ENCODE data around the gene NDFIP1.

NDFIP1 gene

DNA sequence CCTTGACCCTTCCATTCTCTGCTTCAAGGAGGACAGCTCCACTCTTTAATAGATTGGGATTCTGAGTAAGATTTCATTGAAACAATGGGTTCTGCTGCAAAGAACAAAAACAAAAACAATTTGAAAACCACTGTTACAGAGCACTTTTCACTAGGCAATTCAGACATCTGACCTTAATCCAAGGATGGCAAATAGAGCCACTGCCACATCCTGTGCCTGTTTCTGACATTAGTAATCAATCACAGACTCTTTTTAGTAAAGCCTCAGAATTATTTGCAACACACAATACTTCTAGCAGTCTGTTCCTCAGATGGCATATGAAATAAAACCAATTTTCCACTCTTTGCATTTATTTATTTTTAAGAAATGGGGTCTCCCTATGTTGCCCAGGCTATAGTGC lies 37.8 kb upstream of the NDFIP1 start:
- TF ChIP-seq, protein P1, sequence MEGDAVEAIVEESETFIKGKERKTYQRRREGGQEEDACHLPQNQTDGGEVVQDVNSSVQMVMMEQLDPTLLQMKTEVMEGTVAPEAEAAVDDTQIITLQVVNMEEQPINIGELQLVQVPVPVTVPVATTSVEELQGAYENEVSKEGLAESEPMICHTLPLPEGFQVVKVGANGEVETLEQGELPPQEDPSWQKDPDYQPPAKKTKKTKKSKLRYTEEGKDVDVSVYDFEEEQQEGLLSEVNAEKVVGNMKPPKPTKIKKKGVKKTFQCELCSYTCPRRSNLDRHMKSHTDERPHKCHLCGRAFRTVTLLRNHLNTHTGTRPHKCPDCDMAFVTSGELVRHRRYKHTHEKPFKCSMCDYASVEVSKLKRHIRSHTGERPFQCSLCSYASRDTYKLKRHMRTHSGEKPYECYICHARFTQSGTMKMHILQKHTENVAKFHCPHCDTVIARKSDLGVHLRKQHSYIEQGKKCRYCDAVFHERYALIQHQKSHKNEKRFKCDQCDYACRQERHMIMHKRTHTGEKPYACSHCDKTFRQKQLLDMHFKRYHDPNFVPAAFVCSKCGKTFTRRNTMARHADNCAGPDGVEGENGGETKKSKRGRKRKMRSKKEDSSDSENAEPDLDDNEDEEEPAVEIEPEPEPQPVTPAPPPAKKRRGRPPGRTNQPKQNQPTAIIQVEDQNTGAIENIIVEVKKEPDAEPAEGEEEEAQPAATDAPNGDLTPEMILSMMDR (IDR thresholded peaks at IDR 0.05; ENCODE audit: extremely low read depth, missing control alignments), result no peak

DNA sequence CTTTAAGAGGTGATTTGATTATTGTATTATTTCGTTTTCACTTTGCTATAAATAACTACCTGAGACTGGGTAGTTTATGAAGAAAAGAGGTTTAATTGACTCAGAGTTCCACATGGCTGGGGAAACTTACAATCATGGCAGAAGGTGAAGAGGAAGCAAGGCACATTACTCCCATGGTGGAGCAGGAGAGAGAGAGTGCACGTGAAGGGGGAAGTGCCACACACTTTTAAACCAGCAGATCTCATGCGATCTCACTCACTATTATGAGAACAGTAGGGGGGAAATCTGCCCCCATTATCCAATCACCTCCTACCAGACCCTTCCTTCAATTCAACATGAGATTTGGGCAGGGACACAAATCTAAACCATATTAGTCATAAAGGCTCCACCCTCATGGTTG lies 36.1 kb upstream of the NDFIP1 start:
- TF ChIP-seq, protein P1 (IDR thresholded peaks at IDR 0.05; ENCODE audit: extremely low read depth, missing control alignments), result no peak
- no peak for DNase-seq (ENCODE audit: low spot score)

More for the DNA sequence above, 37.8 kb upstream of the NDFIP1 start:
- DNase-seq (ENCODE audit: low spot score), result no peak

DNA sequence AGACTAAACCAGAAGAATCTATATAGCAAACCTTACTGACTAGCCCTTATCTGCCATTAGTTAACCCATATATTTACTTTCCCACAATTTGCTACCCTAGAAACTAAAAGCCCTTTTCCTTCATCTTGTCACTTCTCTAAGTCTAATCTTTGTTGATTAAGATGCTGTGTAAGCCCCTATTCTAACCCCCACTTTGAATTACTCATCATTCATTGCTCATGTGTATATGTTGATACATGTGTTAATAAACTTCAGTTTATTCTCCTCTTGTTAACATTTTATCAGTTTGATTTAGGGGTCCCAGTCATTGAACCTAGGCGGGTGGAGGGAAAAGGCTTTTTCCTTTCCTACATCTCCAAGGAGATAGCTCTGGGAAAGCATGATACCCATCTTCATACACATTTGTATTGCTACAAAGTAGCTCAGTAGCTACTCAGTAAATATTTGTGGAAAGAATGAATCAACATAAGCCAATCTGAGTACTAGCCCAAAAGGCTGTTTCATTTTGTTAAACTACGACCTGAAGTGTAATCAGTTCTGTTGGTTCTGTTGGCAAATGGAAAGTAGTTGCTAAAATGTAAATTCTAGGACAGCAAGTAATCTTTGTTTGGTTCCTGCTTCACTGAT lies 35.1 kb upstream of the NDFIP1 start:
- TF ChIP-seq, protein P1 (IDR thresholded peaks at IDR 0.05; ENCODE audit: extremely low read depth, missing control alignments), result no peak
- no peak for DNase-seq (ENCODE audit: low spot score)

DNA sequence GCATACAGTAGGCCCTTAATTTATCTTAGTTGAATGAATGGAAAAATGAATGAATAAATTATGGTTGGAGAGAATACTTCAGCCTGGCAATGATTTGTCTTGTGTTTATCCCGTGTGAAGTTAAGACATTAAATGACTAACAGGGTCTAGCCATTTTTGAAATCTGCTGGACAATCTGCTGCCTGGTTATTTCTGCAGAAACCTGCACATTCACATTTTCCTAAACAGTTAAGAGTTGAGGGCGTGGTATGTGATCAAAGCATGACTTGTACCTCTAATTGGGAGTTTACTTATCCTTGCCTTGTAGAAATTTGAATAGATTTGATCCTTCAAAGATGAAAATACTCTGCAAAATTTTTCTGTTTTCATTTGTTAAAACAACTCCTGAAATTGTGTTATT lies 34.6 kb upstream of the NDFIP1 start:
- TF ChIP-seq, protein P1 (IDR thresholded peaks at IDR 0.05; ENCODE audit: extremely low read depth, missing control alignments), result no peak
- no peak for DNase-seq (ENCODE audit: low spot score)

DNA sequence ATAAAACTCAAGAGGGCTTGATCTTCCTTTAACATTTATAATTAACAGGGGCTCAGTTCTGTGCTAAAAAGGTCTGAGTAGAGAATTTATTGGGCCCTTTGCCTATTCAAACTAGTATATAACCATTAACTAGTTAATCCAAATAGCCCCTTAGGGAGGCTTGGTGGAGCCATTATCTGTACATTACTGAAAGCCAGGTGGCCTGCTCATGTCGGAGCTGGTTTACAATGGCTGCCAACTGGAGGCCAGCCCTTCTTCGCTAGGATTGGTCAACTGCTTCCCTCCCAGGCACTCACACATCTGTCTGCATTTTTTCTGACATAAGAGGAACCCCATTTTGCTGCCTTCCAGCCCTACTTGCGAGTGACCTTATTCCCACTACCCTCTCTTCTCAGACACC lies 30.4 kb upstream of the NDFIP1 start:
- DNase-seq (ENCODE audit: low spot score), result no peak
- TF ChIP-seq, protein P1 (IDR thresholded peaks at IDR 0.05; ENCODE audit: extremely low read depth, missing control alignments), result no peak

DNA sequence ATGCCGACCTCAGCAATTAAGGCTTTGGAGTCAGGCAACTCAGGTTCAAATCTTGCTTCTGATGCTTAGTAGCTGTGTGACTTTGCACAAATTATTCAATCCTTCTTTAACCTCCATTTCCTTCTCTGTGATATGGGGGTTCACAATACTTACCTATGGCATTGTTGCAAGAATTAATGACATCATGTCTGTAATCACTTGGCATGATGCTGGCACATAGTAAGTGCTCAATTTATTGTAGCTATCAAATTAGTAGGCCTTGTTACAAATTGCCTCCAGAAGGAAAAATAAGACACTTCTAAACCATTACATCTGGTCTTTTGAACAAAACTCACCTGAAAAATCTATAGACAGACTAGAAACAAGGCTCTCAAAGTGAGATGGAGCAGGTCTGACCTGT lies 29.9 kb upstream of the NDFIP1 start:
- no peak for DNase-seq (ENCODE audit: low spot score)
- TF ChIP-seq, protein P1 (IDR thresholded peaks at IDR 0.05; ENCODE audit: extremely low read depth, missing control alignments), result no peak

DNA sequence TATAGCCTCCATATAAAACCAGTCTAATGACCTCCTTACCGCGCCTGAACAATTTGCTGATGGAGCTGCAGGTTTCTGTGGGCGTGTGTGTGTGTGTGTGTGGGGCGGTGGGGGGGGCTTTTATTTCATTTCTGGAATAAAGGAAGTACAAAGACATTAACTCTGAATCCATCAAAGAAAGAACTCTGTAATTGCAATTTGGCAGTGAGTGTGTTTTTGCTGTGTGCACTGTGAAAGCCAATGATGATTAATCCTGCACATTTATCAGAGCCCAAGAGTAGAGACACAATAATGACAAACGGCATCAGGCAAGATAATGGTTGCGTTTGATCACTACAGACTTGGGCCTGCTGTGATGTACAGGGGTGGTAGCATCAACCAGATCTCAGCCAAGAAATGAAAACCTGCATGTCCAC lies 29.3 kb upstream of the NDFIP1 start:
- DNase-seq (ENCODE audit: low spot score), result no peak
- TF ChIP-seq, protein P1 (IDR thresholded peaks at IDR 0.05; ENCODE audit: extremely low read depth, missing control alignments), result no peak
